Measurements from ENCODE around the gene CELF2. TPM values are rescaled to one million over a fixed set of nuclear protein-coding genes. Genes with fewer than 3 reads are reported as not detected.

Gene CELF2
- total and polyA plus RNA-seq, 12 donors: 13.0 to 90.9 (median 80.9) TPM

- Histone ChIP-seq H3K27ac (no peak overlapping the region), H3K4me1 (peaks cover 0 to 35% (median 24%) of the 10 kb centered on the region in 9 donors), H3K9me3 (peaks cover 0 to 10% (median 0%) of the 10 kb centered on the region in 11 donors), H3K27me3 (no peaks in the 10 kb centered on the region), H3K4me3 (no peak overlapping the region), H3K36me3 (no peaks in the 10 kb centered on the region)
- 73 to 80% methylated on average over 5 of the region's 5 CpGs for WGBS, 2 donors
- intact Hi-C loops (cut with DNase I): no loop called here
- ATAC-seq (peak in 2 of 8 donors; percentile 21 to 22), DNase-seq (no peak)
- TF ChIP-seq CTCF (IDR thresholded peaks at IDR 0.05): no peak
Measured at GRCh38 chr10:11108356-11108755, 90.7 kb downstream of the CELF2 start.

DNA sequence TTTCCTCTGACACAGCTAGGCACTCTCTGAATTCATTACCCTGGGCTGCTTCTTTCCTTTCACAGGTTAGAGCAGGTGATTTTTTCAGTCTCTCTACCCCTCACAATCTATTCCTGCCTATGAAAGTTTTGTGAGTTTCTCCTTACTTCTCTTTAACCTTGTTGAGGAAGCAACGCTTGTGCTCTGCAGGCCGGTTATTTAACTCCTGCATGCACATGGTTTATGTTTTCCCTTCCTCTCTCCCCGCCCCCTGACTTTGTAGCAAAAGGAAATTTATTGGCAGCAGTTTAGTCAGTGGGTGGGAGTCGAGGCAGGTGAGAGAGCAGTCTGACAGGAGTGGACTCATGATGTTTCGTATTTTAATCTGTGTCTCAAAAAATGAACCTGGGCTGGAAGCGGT is 91.9 kb downstream of the CELF2 start:
- no peaks in the 10 kb centered on the region for H3K27me3 ChIP-seq
- 94% methylated on average over 6 of the region's 6 CpGs for WGBS, 2 donors
- no peak for DNase-seq
- no peaks in the 10 kb centered on the region for H3K36me3 ChIP-seq
- intact Hi-C loops (cut with DNase I): no loop called here
- peak overlapping the region in 1 of 10 donors; percentile 15 for H3K27ac ChIP-seq
- TF ChIP-seq CTCF (IDR thresholded peaks at IDR 0.05): no peak
- ATAC-seq: no peak
- peaks cover 0 to 10% (median 0%) of the 10 kb centered on the region in 11 donors for H3K9me3 ChIP-seq
- no peak overlapping the region for H3K4me3 ChIP-seq
- peaks cover 0 to 47% (median 29%) of the 10 kb centered on the region in 9 donors for H3K4me1 ChIP-seq

DNA sequence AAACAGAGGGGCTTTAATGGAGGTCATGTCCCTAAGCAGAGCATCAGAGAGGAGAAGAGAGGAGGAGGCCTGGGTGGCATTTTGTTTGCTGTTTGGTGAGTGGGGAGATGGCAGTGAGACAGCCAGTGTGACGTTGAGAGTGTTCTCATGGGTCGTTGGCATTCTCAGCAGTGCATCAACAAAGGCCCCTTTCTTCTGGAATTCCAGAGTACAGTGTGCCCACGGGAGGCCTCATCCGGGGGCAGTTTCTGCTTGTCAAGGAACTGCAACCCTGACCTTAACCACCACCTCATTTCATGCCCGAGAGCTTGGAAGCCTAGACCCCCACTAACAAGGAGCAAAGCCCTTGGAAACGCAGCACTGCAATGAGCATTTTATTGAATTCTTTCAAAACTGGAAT is 92.9 kb downstream of the CELF2 start:
- peak in 5 of 8 donors; percentile 38 to 76 (median 51) for ATAC-seq
- no peak overlapping the region for H3K4me3 ChIP-seq
- no peaks in the 10 kb centered on the region for H3K36me3 ChIP-seq
- 48 to 57% methylated on average over 6 of the region's 6 CpGs for WGBS, 2 donors
- H3K27me3 ChIP-seq: no peaks in the 10 kb centered on the region
- TF ChIP-seq CTCF (IDR thresholded peaks at IDR 0.05): no peak
- no peak for DNase-seq
- H3K27ac ChIP-seq: peak overlapping the region in 5 of 10 donors; percentile 6 to 66 (median 23)
- peaks cover 0 to 9% (median 0%) of the 10 kb centered on the region in 11 donors for H3K9me3 ChIP-seq
- intact Hi-C loops (cut with DNase I): loop anchor here in 2 of 10 donors (5.0 to 10.0 kb wide), 4 partner anchors 52 to 157 kb away; no protein-coding TSS in a partner anchor
- H3K4me1 ChIP-seq: peaks cover 0 to 57% (median 32%) of the 10 kb centered on the region in 9 donors

DNA sequence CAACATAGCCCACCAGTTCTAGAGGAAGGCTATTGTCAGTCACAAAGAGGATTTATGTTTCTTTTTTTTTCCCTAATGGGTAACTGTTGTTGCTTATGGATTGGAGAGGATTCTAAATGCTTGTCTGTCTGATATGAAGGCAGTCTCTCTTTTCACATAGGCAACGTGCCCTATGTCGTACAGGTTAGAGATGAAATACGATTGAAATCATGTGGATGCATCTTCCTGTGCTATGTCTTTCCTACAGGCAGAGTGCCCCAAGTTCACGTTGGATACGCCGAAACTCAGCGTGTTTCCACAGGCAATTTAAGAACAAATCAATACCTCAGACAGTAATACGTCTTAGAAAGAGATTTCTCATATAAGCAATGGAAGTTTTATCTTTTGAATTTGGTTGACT is 93.8 kb downstream of the CELF2 start:
- peaks cover 0 to 9% (median 0%) of the 10 kb centered on the region in 11 donors for H3K9me3 ChIP-seq
- H3K4me3 ChIP-seq: no peak overlapping the region
- TF ChIP-seq CTCF (IDR thresholded peaks at IDR 0.05): no peak
- H3K27ac ChIP-seq: peak overlapping the region in 6 of 10 donors; percentile 19 to 66 (median 25)
- WGBS, 2 donors: 85 to 86% methylated on average over 8 of the region's 8 CpGs
- DNase-seq: no peak
- no peaks in the 10 kb centered on the region for H3K27me3 ChIP-seq
- H3K36me3 ChIP-seq: no peaks in the 10 kb centered on the region
- intact Hi-C loops (cut with DNase I): loop anchor here in 2 of 10 donors (5.0 to 10.0 kb wide), 4 partner anchors 51 to 156 kb away; no protein-coding TSS in a partner anchor
- peaks cover 0 to 62% (median 39%) of the 10 kb centered on the region in 9 donors for H3K4me1 ChIP-seq
- no peak for ATAC-seq
